Measurements from ENCODE around the gene LRP11.

Gene LRP11

GRCh38 chr6:149779644-149779963, 84.6 kb downstream of the LRP11 start:
- Mint-ChIP-seq H3K27ac (no peak overlapping the region), H3K9me3 (no peaks in the 10 kb centered on the region), H3K27me3 (no peaks in the 10 kb centered on the region), H3K4me1 (ENCODE audit: low read depth) (no peaks in the 10 kb centered on the region), H3K4me3 (no peak overlapping the region), H3K36me3 (ENCODE audit: low read depth) (peaks cover 78% of the 10 kb centered on the region)
- no peak for DNase-seq

GRCh38 chr6:149777624-149778023, 86.5 kb downstream of the LRP11 start:
- H3K4me1 Mint-ChIP-seq (ENCODE audit: low read depth) = no peaks in the 10 kb centered on the region
- no peak overlapping the region for H3K4me3 Mint-ChIP-seq
- no peak for DNase-seq
- no peak overlapping the region for H3K27ac Mint-ChIP-seq
- no peaks in the 10 kb centered on the region for H3K9me3 Mint-ChIP-seq
- H3K27me3 Mint-ChIP-seq = no peaks in the 10 kb centered on the region
- H3K36me3 Mint-ChIP-seq (ENCODE audit: low read depth) = peaks cover 77% of the 10 kb centered on the region

- Mint-ChIP-seq H3K27me3 (no peaks in the 10 kb centered on the region), H3K36me3 (ENCODE audit: low read depth) (peaks cover 78% of the 10 kb centered on the region), H3K9me3 (no peaks in the 10 kb centered on the region), H3K4me1 (ENCODE audit: low read depth) (peaks cover 7% of the 10 kb centered on the region), H3K4me3 (no peak overlapping the region), H3K27ac (no peak overlapping the region)
- no peak for DNase-seq
Observed at GRCh38 chr6:149771925-149772324, 92.2 kb downstream of the LRP11 start.

GRCh38 chr6:149771185-149771584, 93.0 kb downstream of the LRP11 start:
- no peak overlapping the region for H3K27ac Mint-ChIP-seq
- peaks cover 3% of the 10 kb centered on the region for H3K9me3 Mint-ChIP-seq
- H3K27me3 Mint-ChIP-seq = no peaks in the 10 kb centered on the region

GRCh38 chr6:149769676-149770075, 94.5 kb downstream of the LRP11 start:
- Mint-ChIP-seq H3K27me3 (no peaks in the 10 kb centered on the region), H3K4me3 (no peak overlapping the region), H3K9me3 (peaks cover 7% of the 10 kb centered on the region), H3K27ac (no peak overlapping the region), H3K4me1 (ENCODE audit: low read depth) (peaks cover 11% of the 10 kb centered on the region), H3K36me3 (ENCODE audit: low read depth) (peaks cover 72% of the 10 kb centered on the region)
- DNase-seq = no peak

More at GRCh38 chr6:149771185-149771584, 93.0 kb downstream of the LRP11 start:
- H3K4me1 Mint-ChIP-seq (ENCODE audit: low read depth) = peaks cover 11% of the 10 kb centered on the region
- no peak overlapping the region for H3K4me3 Mint-ChIP-seq
- no peak for DNase-seq
- peaks cover 78% of the 10 kb centered on the region for H3K36me3 Mint-ChIP-seq (ENCODE audit: low read depth)
